Left ventricle myocardium inferior (tissue), 1 donor: ENCODE results near the gene SHMT2. TPM values are rescaled to one million over a fixed set of nuclear protein-coding genes. Genes with fewer than 3 reads are reported as not detected.

ENCODE experiments used
- DNase-seq: peaks from one replicate; pipeline ENCODE4 v3.0.0-alpha.2; 2020
- H3K27ac ChIP-seq: fragments of 200-600 bp; replicated peaks from 2 replicates; pipeline ENCODE4 v1.8.0; 2021
- H3K27me3 ChIP-seq: fragments of 200-600 bp; 2 replicates; pipeline ENCODE4 v1.8.0; 2021; ENCODE audit warnings: low read depth
- H3K36me3 ChIP-seq: fragments of 200-600 bp; 2 replicates; pipeline ENCODE4 v1.8.0; 2021
- H3K4me1 ChIP-seq: fragments of 200-600 bp; 2 replicates; pipeline ENCODE4 v1.8.0; 2021
- H3K4me3 ChIP-seq: fragments of 200-600 bp; 2 replicates; pipeline ENCODE4 v1.8.0; 2021; ENCODE audit warnings: mild to moderate bottlenecking, moderate library complexity
- H3K9me3 ChIP-seq: fragments of 200-600 bp; replicated peaks from 2 replicates; pipeline ENCODE4 v1.8.0; 2021
- intact Hi-C: fragments of 100-400 bp; cut with micrococcal nuclease; formaldehyde crosslinking; loops from one replicate; pipeline ENCODE4 v1.11.0; 2022
- total RNA-seq: library from RNA; stranded (reverse); fragmentation: NEBNext Ultra II Directional; extraction: Animal tissue kit (Norgen Biotek cat#: 25700); gene quantifications from one replicate; pipeline ENCODE4 v1.2.1, GENCODE V29; 2021
- TF ChIP-seq, protein P1 (sequence below): fragments of 200-600 bp; IDR thresholded peaks from 2 replicates; pipeline ENCODE4 v1.8.0; 2021; ENCODE audit warnings: antibody characterized with exemption, mild to moderate bottlenecking, borderline replicate concordance
- donor health status: DM: no; HTN: yes; CAD: no; lungs with severe emphysema.

SHMT2 gene
- total RNA-seq, 1 donor from 2014 or later, result 22.9 TPM

DNA sequence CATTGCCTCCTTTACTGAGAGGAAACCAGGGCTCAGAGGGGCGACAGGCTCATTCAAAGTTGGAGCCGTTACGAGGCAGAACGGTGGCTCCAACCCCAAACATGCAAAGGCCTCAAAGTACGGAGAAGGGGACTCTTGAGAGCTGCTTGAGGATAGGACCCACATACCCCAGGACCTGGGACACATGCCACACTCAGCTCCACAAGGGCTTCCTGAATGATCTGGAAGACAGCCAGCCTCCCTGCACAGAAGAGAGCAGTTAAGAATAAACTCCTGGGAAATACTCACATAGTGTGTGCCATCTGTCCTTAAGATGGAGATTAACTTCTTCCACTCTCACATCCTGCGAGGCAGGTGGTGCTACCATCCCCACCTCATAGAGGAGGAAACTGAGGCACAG lies 39.5 kb upstream of the SHMT2 start:
- intact Hi-C loops, result no loop called here
- H3K27ac ChIP-seq, result peak overlapping the region; percentile 27
- no peak for DNase-seq
- H3K4me3 ChIP-seq, result no peak overlapping the region
- H3K9me3 ChIP-seq, result no peaks in the 10 kb centered on the region
- H3K4me1 ChIP-seq, result peaks cover 15% of the 10 kb centered on the region
- peaks cover 91% of the 10 kb centered on the region for H3K36me3 ChIP-seq
- no peaks in the 10 kb centered on the region for H3K27me3 ChIP-seq
- TF ChIP-seq, protein P1, sequence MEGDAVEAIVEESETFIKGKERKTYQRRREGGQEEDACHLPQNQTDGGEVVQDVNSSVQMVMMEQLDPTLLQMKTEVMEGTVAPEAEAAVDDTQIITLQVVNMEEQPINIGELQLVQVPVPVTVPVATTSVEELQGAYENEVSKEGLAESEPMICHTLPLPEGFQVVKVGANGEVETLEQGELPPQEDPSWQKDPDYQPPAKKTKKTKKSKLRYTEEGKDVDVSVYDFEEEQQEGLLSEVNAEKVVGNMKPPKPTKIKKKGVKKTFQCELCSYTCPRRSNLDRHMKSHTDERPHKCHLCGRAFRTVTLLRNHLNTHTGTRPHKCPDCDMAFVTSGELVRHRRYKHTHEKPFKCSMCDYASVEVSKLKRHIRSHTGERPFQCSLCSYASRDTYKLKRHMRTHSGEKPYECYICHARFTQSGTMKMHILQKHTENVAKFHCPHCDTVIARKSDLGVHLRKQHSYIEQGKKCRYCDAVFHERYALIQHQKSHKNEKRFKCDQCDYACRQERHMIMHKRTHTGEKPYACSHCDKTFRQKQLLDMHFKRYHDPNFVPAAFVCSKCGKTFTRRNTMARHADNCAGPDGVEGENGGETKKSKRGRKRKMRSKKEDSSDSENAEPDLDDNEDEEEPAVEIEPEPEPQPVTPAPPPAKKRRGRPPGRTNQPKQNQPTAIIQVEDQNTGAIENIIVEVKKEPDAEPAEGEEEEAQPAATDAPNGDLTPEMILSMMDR, result no peak

DNA sequence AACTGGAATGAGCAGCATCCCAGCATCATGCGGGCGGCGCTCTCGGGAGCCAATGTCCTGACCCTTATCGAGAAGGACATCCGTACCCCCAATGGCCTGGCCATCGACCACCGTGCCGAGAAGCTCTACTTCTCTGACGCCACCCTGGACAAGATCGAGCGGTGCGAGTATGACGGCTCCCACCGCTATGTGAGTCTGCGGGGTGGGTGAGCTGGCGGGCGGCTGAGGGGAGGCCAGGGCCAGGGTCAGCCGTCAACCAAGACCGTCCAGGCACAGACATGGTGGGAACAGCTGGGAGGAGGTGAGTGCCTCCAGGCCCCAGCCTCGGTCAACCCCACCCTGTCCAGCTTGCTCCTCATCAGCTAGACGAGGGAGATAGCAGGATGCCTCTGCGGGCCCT lies 38.7 kb upstream of the SHMT2 start:
- no peak overlapping the region for H3K27ac ChIP-seq
- intact Hi-C loops, result no loop called here
- H3K36me3 ChIP-seq, result peaks cover 91% of the 10 kb centered on the region

DNA sequence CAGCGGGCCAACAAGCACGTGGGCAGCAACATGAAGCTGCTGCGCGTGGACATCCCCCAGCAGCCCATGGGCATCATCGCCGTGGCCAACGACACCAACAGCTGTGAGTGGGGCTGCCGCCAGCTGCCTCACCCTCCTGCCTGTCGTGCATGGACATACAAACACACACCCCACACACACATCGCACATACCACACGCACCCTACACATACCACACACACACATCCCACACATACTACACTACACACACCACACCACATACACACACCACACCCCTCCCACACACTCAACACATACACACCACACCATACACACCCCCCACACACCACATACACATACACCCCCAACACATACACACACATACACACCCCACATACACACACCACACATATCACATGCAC lies 38.1 kb upstream of the SHMT2 start:
- TF ChIP-seq, protein P1, result no peak
- intact Hi-C loops, result no loop called here

More for the DNA sequence above, 38.7 kb upstream of the SHMT2 start:
- Histone ChIP-seq H3K9me3 (no peaks in the 10 kb centered on the region), H3K27me3 (no peaks in the 10 kb centered on the region), H3K4me3 (no peak overlapping the region), H3K4me1 (peaks cover 15% of the 10 kb centered on the region)
- no peak for DNase-seq
- TF ChIP-seq, protein P1, result no peak

DNA sequence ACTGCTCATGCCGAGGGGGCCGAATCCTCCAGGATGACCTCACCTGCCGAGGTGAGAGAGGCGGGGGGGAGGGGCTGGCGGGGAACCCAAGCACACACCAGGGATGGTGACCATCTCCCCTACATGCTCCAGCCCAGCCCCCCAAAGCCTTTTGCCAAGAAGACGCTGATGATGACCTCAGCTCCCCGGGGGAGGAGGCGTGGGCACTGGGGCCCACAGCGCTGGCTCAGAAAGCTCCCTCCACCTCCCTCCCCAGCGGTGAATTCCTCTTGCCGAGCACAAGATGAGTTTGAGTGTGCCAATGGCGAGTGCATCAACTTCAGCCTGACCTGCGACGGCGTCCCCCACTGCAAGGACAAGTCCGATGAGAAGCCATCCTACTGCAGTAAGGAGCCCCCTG lies 36.6 kb upstream of the SHMT2 start:
- Histone ChIP-seq H3K9me3 (no peaks in the 10 kb centered on the region), H3K4me1 (peaks cover 15% of the 10 kb centered on the region)

More for the DNA sequence above, 38.1 kb upstream of the SHMT2 start:
- no peak for DNase-seq
- peaks cover 15% of the 10 kb centered on the region for H3K4me1 ChIP-seq
- H3K27ac ChIP-seq, result no peak overlapping the region
- no peaks in the 10 kb centered on the region for H3K9me3 ChIP-seq
- no peak overlapping the region for H3K4me3 ChIP-seq
- H3K27me3 ChIP-seq, result no peaks in the 10 kb centered on the region
- H3K36me3 ChIP-seq, result peaks cover 91% of the 10 kb centered on the region

DNA sequence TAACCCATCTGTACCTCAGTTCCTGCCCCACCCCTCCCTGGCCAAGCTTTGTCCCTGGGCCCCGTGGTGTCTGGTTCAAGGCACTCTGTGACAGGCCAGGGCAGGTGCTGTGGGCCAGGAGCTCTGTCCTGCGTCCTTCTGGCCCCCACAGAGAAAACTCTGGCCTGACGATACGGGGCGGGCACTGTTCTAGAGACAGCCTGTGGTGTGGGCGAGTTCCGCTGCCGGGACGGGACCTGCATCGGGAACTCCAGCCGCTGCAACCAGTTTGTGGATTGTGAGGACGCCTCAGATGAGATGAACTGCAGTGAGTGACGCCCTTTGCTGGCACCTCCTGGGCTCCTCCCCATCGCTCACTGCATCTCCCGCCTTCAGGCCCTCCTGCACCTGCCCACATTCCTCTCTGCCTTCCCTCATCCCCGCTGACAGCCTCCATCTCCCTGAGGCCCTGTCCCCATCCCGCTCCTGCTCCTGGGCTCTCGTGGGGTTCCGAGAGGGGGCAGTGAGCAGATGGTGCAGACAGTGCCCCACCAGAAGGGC lies 35.7 kb upstream of the SHMT2 start:
- H3K4me3 ChIP-seq, result no peak overlapping the region
- no peaks in the 10 kb centered on the region for H3K9me3 ChIP-seq
- H3K27ac ChIP-seq, result no peak overlapping the region
- TF ChIP-seq, protein P1, result no peak
- intact Hi-C loops, result no loop called here
- peaks cover 92% of the 10 kb centered on the region for H3K36me3 ChIP-seq
- peaks cover 15% of the 10 kb centered on the region for H3K4me1 ChIP-seq
- DNase-seq, result no peak
- no peaks in the 10 kb centered on the region for H3K27me3 ChIP-seq

More for the DNA sequence above, 36.6 kb upstream of the SHMT2 start:
- H3K27ac ChIP-seq, result no peak overlapping the region
- TF ChIP-seq, protein P1, result no peak
- DNase-seq, result no peak
- no peaks in the 10 kb centered on the region for H3K27me3 ChIP-seq
- H3K36me3 ChIP-seq, result peaks cover 92% of the 10 kb centered on the region
- H3K4me3 ChIP-seq, result no peak overlapping the region
- intact Hi-C loops, result no loop called here
